ENCODE results near the gene CSRNP3.

- TF ChIP-seq CTCF (IDR thresholded peaks at IDR 0.05) (no peak), EZH2 (IDR thresholded peaks at IDR 0.05; ENCODE audit: borderline replicate concordance, insufficient read depth, low read depth, low read length, poor library complexity, severe bottlenecking) (no peak)
Measured at GRCh38 chr2:165432234-165432966, 37.1 kb upstream of the CSRNP3 start.
